Measurements from ENCODE around the gene DNAI2.

GRCh38 chr17:74277935-74278334 lies 3.9 kb downstream of the DNAI2 start:
- TF ChIP-seq EZH2phosphoT487 (IDR thresholded peaks at IDR 0.05; ENCODE audit: borderline replicate concordance, low read length) (no peak), EZH2 (IDR thresholded peaks at IDR 0.05; ENCODE audit: low read length, unreplicated experiment) (no peak), CTCF (conservative IDR thresholded peaks at IDR 0.05; ENCODE audit: low read depth, low read length) (no peak)
